ENCODE results near the gene NKD1.

Gene NKD1

GRCh38 chr16:50619702-50620491, 71.7 kb downstream of the NKD1 start:
- H3K4me3 ChIP-seq (ENCODE audit: low read depth, low read length) = no peak overlapping the region
- POLR2A ChIA-PET = no interaction called here
- CTCF ChIA-PET = interaction anchor here (1.1 kb wide), 2 partner anchors 10 to 46 kb away, joined by 3 to 7 read pairs; no protein-coding TSS in a partner anchor
- TF ChIP-seq CTCF (IDR thresholded peaks at IDR 0.05; ENCODE audit: insufficient read depth, low read length, missing control alignments) = no peak
- no peak for DNase-seq (ENCODE audit: low read depth, low spot score)

- DNase-seq (ENCODE audit: low read depth, low spot score) = no peak
- ChIA-PET POLR2A (no interaction called here), CTCF (no interaction called here)
- no peak overlapping the region for H3K4me3 ChIP-seq (ENCODE audit: low read depth, low read length)
- no peak for TF ChIP-seq CTCF (IDR thresholded peaks at IDR 0.05; ENCODE audit: insufficient read depth, low read length, missing control alignments)
These were observed 72.7 kb downstream of the NKD1 start for GRCh38 chr16:50620646-50621451.

GRCh38 chr16:50621452-50621792, 73.2 kb downstream of the NKD1 start:
- DNase-seq (ENCODE audit: low read depth, low spot score) = no peak
- TF ChIP-seq CTCF (IDR thresholded peaks at IDR 0.05; ENCODE audit: insufficient read depth, low read length, missing control alignments) = no peak
- H3K4me3 ChIP-seq (ENCODE audit: low read depth, low read length) = no peak overlapping the region
- ChIA-PET POLR2A (no interaction called here), CTCF (no interaction called here)

GRCh38 chr16:50622029-50622428, 73.8 kb downstream of the NKD1 start:
- POLR2A ChIA-PET = no interaction called here
- DNase-seq (ENCODE audit: low read depth, low spot score) = no peak
- no peak for TF ChIP-seq CTCF (IDR thresholded peaks at IDR 0.05; ENCODE audit: insufficient read depth, low read length, missing control alignments)
- CTCF ChIA-PET = no interaction called here
- no peak overlapping the region for H3K4me3 ChIP-seq (ENCODE audit: low read depth, low read length)

- ChIA-PET CTCF (interaction anchor here (1.6 kb wide), 1 partner anchor 44 kb away, joined by 4 read pairs; no protein-coding TSS in a partner anchor), POLR2A (no interaction called here)
- no peak overlapping the region for H3K4me3 ChIP-seq (ENCODE audit: low read depth, low read length)
- no peak for TF ChIP-seq CTCF (IDR thresholded peaks at IDR 0.05; ENCODE audit: insufficient read depth, low read length, missing control alignments)
- no peak for DNase-seq (ENCODE audit: low read depth, low spot score)
These were observed 74.6 kb downstream of the NKD1 start for GRCh38 chr16:50622643-50623369.
